GM12874 (cell line): ENCODE data around the gene SLC30A2.

ENCODE experiments used
- TF ChIP-seq, protein P1 (sequence below): IDR thresholded peaks from 2 replicates; pipeline ENCODE4 v1.5.1; 2011; ENCODE audit warnings: low read depth, mild to moderate bottlenecking, control low read depth, low read length, moderate library complexity; ENCODE audit not compliant: insufficient read depth

Gene SLC30A2

DNA sequence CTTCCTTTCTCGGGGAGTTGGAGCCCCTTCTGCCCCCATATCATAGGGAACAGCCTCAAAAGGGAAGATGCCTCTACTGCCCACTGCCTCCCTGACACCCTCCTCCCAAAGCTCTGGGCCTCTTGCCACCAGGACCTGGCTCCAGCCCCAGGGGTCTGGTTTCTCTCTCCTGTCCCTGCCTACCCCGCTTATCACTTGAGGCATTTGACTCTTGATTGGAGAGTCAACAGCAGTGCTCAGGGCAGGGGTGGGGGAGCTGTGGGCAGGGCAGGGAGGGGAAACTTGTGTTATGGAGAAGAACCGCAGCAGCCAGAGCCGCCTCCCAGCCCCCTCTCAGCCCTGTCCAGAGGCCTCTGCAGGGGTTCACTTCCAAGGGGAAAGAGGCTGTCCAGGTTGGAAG lies 20.9 kb upstream of the SLC30A2 start:
- TF ChIP-seq, protein P1, sequence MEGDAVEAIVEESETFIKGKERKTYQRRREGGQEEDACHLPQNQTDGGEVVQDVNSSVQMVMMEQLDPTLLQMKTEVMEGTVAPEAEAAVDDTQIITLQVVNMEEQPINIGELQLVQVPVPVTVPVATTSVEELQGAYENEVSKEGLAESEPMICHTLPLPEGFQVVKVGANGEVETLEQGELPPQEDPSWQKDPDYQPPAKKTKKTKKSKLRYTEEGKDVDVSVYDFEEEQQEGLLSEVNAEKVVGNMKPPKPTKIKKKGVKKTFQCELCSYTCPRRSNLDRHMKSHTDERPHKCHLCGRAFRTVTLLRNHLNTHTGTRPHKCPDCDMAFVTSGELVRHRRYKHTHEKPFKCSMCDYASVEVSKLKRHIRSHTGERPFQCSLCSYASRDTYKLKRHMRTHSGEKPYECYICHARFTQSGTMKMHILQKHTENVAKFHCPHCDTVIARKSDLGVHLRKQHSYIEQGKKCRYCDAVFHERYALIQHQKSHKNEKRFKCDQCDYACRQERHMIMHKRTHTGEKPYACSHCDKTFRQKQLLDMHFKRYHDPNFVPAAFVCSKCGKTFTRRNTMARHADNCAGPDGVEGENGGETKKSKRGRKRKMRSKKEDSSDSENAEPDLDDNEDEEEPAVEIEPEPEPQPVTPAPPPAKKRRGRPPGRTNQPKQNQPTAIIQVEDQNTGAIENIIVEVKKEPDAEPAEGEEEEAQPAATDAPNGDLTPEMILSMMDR = no peak

DNA sequence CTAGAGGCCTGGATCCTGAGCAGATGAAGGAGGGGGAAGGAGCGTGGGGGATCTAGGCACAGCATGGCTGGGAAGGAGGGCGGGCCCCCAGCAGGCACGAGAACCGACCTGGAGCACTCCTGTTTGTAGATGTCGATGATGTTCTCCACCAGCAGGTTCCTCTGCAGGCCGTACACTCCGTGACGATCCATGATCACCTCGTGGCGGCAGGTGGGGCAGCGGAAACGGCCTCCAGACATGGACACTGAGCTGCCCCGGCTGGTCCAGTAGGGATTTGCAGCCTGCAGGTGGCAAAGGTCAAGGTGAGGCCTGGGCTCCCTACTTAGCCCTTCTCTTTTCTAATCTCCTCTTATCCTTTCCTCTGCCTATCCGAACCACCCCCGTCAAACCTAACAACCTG lies 20.2 kb upstream of the SLC30A2 start:
- TF ChIP-seq, protein P1 = no peak

- TF ChIP-seq, protein P1 = no peak
These were observed 18.6 kb upstream of the SLC30A2 start for GRCh38 chr1:26064553-26064952.

GRCh38 chr1:26060832-26061574 lies 15.1 kb upstream of the SLC30A2 start:
- TF ChIP-seq, protein P1 = no peak

DNA sequence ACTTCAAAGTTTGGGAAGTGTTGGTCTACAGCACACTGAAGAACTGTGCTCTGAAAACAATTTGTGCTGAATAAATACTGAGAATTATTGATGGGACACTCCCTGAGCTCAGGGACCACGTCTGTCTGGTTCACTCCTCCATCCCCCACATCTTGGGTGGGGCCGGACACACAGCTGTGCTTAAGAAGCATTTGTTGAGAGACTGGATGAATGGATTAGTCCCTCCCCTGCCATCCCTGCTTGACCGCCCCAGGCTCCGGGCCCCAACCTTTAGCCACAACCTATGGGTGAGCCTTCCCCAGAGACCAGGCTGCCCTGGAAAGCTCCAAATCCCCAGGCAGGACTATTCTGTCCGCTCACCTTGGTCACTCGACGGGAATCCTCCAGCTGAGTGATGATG lies 14.0 kb upstream of the SLC30A2 start:
- TF ChIP-seq, protein P1 = no peak

- TF ChIP-seq, protein P1 = no peak
These were observed 12.2 kb upstream of the SLC30A2 start for GRCh38 chr1:26058052-26058595.

DNA sequence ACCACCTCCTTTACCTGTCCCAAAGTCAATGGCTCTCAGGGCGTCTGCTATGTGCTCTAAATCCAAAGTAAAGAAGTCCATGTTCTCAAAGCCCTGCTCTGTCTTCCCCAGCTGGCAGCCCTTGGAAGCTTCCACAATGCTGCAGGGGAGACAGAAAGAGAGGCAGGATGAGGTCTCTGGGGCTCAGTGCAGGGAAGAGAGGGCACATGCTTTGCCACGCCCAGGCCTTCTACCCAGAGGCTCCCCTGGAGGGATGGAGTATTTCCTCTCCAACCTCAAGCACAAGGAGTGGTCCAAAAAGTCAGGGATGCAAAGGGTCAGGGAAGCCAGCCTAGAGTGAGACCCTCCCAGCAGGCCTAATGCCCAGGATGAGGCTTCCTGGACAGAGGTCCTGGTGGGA lies 11.3 kb upstream of the SLC30A2 start:
- TF ChIP-seq, protein P1 = no peak
